ENCODE measurements around the gene SPOUT1.

- TF ChIP-seq, protein P1, sequence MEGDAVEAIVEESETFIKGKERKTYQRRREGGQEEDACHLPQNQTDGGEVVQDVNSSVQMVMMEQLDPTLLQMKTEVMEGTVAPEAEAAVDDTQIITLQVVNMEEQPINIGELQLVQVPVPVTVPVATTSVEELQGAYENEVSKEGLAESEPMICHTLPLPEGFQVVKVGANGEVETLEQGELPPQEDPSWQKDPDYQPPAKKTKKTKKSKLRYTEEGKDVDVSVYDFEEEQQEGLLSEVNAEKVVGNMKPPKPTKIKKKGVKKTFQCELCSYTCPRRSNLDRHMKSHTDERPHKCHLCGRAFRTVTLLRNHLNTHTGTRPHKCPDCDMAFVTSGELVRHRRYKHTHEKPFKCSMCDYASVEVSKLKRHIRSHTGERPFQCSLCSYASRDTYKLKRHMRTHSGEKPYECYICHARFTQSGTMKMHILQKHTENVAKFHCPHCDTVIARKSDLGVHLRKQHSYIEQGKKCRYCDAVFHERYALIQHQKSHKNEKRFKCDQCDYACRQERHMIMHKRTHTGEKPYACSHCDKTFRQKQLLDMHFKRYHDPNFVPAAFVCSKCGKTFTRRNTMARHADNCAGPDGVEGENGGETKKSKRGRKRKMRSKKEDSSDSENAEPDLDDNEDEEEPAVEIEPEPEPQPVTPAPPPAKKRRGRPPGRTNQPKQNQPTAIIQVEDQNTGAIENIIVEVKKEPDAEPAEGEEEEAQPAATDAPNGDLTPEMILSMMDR (IDR thresholded peaks at IDR 0.05), result no peak
- no peak for TF ChIP-seq POLR2A (IDR thresholded peaks at IDR 0.05)
Measured at GRCh38 chr9:128802482-128802881, 27.1 kb downstream of the SPOUT1 start.

Data from lower leg skin (tissue), 3 donors.